ENCODE measurements around the gene ST6GALNAC4. TPM values are rescaled to one million over a fixed set of nuclear protein-coding genes. Genes with fewer than 3 reads are reported as not detected.
A peak's percentile ranks its signal among the peaks of the same experiment; 100 is the strongest.

ST6GALNAC4 gene
- total RNA-seq, 4 donors from 2014 or later = 4.6 to 28.5 (median 16.5) TPM

DNA sequence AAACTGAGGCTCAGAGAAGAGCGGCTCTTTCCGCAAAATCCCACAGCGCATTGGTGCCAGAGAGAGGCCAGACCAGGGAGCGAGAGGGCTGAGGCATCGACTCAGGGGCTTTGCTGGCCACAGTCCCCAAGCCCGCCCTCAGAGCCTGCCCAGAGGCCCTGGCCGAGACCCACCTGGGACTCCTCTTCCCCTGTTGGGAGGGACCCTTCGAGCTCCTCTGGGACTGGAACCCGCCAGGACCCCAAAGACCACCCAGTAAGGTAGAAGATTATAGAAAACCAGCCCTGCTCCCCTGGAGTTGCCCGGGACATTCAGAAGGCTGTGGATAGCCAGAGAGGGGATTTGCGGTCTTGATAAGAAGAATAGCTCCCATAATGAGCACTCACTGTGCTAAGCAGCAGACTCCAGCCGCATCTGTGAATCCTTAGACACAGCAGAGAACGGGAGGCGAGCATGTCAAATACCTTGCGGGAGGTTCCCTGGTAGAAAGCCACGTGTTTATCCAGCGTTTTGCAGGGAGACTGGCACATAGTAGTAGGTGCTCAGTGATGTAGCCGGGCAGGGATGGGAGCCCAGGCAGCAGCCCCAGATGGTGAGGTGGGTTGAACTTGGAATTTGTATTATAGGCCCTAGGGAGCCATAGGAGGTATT is 38.7 kb downstream of the ST6GALNAC4 start:
- TF ChIP-seq, protein P1, sequence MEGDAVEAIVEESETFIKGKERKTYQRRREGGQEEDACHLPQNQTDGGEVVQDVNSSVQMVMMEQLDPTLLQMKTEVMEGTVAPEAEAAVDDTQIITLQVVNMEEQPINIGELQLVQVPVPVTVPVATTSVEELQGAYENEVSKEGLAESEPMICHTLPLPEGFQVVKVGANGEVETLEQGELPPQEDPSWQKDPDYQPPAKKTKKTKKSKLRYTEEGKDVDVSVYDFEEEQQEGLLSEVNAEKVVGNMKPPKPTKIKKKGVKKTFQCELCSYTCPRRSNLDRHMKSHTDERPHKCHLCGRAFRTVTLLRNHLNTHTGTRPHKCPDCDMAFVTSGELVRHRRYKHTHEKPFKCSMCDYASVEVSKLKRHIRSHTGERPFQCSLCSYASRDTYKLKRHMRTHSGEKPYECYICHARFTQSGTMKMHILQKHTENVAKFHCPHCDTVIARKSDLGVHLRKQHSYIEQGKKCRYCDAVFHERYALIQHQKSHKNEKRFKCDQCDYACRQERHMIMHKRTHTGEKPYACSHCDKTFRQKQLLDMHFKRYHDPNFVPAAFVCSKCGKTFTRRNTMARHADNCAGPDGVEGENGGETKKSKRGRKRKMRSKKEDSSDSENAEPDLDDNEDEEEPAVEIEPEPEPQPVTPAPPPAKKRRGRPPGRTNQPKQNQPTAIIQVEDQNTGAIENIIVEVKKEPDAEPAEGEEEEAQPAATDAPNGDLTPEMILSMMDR (IDR thresholded peaks at IDR 0.05) = no peak
- no peak for TF ChIP-seq POLR2A (IDR thresholded peaks at IDR 0.05)
- WGBS, 2 donors = 31 to 32% methylated on average over 18 of the region's 18 CpGs
- no peak for DNase-seq (ENCODE audit: low spot score in 2 of 2)
- intact Hi-C loops (cut with DNase I; ENCODE audit: low total_unique reads) = no loop called here
- peak overlapping the region; percentile 22 for H3K4me3 ChIP-seq (ENCODE audit: low read depth, poor library complexity, severe bottlenecking)

- TF ChIP-seq POLR2A (IDR thresholded peaks at IDR 0.05) = no peak
- TF ChIP-seq, protein P1 (IDR thresholded peaks at IDR 0.05) = no peak
- peak within 1 kb of the TSS; percentile 22 for H3K4me3 ChIP-seq (ENCODE audit: low read depth, poor library complexity, severe bottlenecking)
- WGBS, 2 donors = 0 to 8% methylated on average over 5 to 35 of the region's 44 CpGs
- intact Hi-C loops (cut with DNase I; ENCODE audit: low total_unique reads) = no loop called here
- DNase-seq (ENCODE audit: low spot score in 2 of 2) = peak in 1 of 2 donors; percentile 96
Measured at GRCh38 chr9:127877566-127877998, 39.3 kb downstream of the ST6GALNAC4 start, which contains the start of gene AK1. Gene AK1 (minus strand): TSS chr9:127877675. CDS start chr9:127874617, 3,058 bp downstream.

- WGBS, 2 donors = 31 to 67% methylated on average over 10 to 25 of the region's 26 CpGs
- H3K4me3 ChIP-seq (ENCODE audit: low read depth, poor library complexity, severe bottlenecking) = peak overlapping the region; percentile 22
- intact Hi-C loops (cut with DNase I; ENCODE audit: low total_unique reads) = no loop called here
- TF ChIP-seq, protein P1 (IDR thresholded peaks at IDR 0.05) = no peak
- no peak for TF ChIP-seq POLR2A (IDR thresholded peaks at IDR 0.05)
- DNase-seq (ENCODE audit: low spot score in 2 of 2) = no peak
Measured at GRCh38 chr9:127876764-127877562, 39.9 kb downstream of the ST6GALNAC4 start.

DNA sequence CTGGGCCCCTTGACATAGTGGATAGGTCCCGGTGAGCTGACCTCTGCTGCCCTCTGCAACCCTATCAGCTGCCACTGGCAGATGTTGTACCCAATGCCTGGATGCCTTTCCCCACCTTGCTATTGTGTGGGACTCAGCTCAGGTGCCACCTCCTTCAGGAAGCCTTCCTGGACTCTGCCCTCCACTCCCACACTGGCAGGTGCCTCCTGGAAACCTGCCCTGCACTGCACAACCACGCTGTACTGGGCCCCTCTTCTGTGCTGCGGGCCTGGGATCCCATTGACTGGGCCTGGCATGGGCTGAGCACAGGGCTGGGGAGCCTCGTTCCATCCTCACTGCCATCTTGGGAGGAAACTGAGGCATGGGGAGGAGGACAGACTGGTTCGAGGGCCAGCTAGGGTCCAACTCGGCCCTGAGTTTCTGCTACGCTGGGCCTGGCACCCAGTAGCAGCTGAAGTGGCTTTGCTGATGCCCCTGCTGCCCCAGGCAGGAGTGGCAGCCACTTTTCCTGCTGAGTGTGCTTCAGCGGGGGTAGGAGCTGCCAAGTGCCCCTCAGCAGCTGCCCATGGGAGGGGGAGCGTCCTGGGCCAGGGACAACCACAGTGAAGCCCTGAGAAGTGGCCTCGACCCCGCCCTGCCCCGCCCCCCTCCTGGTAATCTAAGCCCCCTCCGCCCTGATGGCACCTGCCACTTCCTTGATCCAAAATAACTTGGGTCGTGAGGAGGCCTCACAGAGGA is 40.6 kb downstream of the ST6GALNAC4 start:
- DNase-seq (ENCODE audit: low spot score in 2 of 2) = no peak
- no peak for TF ChIP-seq POLR2A (IDR thresholded peaks at IDR 0.05)
- TF ChIP-seq, protein P1 (IDR thresholded peaks at IDR 0.05) = no peak
- 70 to 73% methylated on average over 12 of the region's 14 CpGs for WGBS, 2 donors
- H3K4me3 ChIP-seq (ENCODE audit: low read depth, poor library complexity, severe bottlenecking) = no peak overlapping the region
- intact Hi-C loops (cut with DNase I; ENCODE audit: low total_unique reads) = no loop called here

DNA sequence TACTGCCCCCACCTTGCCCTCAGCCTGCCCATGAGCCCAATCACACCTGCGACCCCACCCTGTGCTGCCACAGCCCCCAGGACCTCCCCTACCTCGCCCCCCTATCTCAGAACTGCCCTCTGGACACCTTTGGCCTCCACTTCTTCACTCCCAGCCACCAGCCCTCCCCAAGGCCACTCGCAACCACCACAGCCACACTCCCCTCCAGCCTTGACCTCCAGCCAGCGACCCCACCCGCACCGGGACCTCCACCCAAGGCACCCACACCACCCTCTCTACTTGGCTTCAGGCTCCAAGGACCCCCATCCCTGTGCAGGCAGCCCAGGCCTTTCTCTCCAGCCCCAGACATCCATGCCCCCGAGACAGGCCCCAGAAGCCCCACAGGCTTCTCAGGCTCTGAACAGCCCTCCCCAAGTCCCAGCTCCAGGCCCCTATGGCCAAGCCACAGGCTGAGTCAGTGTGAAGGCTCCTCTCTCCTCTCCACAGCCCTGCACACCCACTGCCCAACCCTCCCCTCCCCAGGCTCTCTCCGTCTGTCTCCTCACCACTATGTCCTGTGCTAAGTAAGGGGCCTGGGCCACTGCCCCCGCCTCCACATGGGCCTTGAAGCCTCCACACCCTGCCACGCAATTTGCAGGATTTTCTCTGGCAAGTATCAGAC is 41.4 kb downstream of the ST6GALNAC4 start:
- TF ChIP-seq POLR2A (IDR thresholded peaks at IDR 0.05) = no peak
- TF ChIP-seq, protein P1 (IDR thresholded peaks at IDR 0.05) = no peak
- 73 to 74% methylated on average over 10 of the region's 10 CpGs for WGBS, 2 donors
- intact Hi-C loops (cut with DNase I; ENCODE audit: low total_unique reads) = no loop called here
- no peak overlapping the region for H3K4me3 ChIP-seq (ENCODE audit: low read depth, poor library complexity, severe bottlenecking)
- no peak for DNase-seq (ENCODE audit: low spot score in 2 of 2)

All from lower leg skin (tissue), 4 donors.